Endothelial cell (in vitro differentiated cells): ENCODE data around the gene EP400. TPM values are rescaled to one million over a fixed set of nuclear protein-coding genes. Genes with fewer than 3 reads are reported as not detected.
"Not testable (repeated sequence)": the region's sequence is repeated elsewhere in the genome, so short reads cannot be mapped to it uniquely, and the experiment has no call there.

Source experiments
- DNase-seq: peaks from one replicate; pipeline ENCODE4 v3.0.0; 2021; ENCODE audit warnings: low spot score
- H3K27ac Mint-ChIP-seq: one replicate; pipeline ENCODE4 v1.8.0; 2021; ENCODE audit warnings: mixed read lengths, inconsistent platforms; ENCODE audit not compliant: unreplicated experiment
- H3K27me3 Mint-ChIP-seq: one replicate; pipeline ENCODE4 v1.8.0; 2021; ENCODE audit warnings: mild to moderate bottlenecking, moderate library complexity, mixed read lengths, inconsistent platforms; ENCODE audit not compliant: unreplicated experiment
- H3K36me3 Mint-ChIP-seq: one replicate; pipeline ENCODE4 v1.8.0; 2021; ENCODE audit warnings: mild to moderate bottlenecking, low read depth, mixed read lengths, inconsistent platforms; ENCODE audit not compliant: unreplicated experiment
- H3K4me1 Mint-ChIP-seq: one replicate; pipeline ENCODE4 v1.8.0; 2021; ENCODE audit warnings: mild to moderate bottlenecking, mixed read lengths, inconsistent platforms; ENCODE audit not compliant: unreplicated experiment
- H3K4me3 Mint-ChIP-seq: one replicate; pipeline ENCODE4 v1.8.0; 2021; ENCODE audit warnings: mild to moderate bottlenecking, mixed read lengths, inconsistent platforms; ENCODE audit not compliant: unreplicated experiment
- H3K9me3 Mint-ChIP-seq: one replicate; pipeline ENCODE4 v1.8.0; 2021; ENCODE audit warnings: mixed read lengths, inconsistent platforms; ENCODE audit not compliant: unreplicated experiment
- total RNA-seq: library from RNA; stranded (reverse); fragmentation: NEBNext Ultra II Directional; extraction: Animal tissue kit (Norgen Biotek cat#: 25700); gene quantifications from one replicate; pipeline ENCODE4 v1.2.1, GENCODE V29; 2021; ENCODE audit not compliant: unreplicated experiment
- TF ChIP-seq, protein P1 (sequence below): fragments of 200-600 bp; sonication (generic); IDR thresholded peaks from one replicate; pipeline ENCODE4 v1.5.0; 2021; ENCODE audit warnings: antibody characterized with exemption; ENCODE audit not compliant: unreplicated experiment

EP400 gene
- total RNA-seq, 1 donor from 2014 or later = 66.2 TPM

GRCh38 chr12:131943876-131944275 lies 5.9 kb upstream of the EP400 start:
- Mint-ChIP-seq H3K4me3 (peak overlapping the region; percentile 19), H3K9me3 (no peaks in the 10 kb centered on the region), H3K4me1 (peaks cover 6% of the 10 kb centered on the region), H3K27ac (peak overlapping the region; percentile 15), H3K27me3 (no peaks in the 10 kb centered on the region), H3K36me3 (peaks cover 6% of the 10 kb centered on the region)
- TF ChIP-seq, protein P1, sequence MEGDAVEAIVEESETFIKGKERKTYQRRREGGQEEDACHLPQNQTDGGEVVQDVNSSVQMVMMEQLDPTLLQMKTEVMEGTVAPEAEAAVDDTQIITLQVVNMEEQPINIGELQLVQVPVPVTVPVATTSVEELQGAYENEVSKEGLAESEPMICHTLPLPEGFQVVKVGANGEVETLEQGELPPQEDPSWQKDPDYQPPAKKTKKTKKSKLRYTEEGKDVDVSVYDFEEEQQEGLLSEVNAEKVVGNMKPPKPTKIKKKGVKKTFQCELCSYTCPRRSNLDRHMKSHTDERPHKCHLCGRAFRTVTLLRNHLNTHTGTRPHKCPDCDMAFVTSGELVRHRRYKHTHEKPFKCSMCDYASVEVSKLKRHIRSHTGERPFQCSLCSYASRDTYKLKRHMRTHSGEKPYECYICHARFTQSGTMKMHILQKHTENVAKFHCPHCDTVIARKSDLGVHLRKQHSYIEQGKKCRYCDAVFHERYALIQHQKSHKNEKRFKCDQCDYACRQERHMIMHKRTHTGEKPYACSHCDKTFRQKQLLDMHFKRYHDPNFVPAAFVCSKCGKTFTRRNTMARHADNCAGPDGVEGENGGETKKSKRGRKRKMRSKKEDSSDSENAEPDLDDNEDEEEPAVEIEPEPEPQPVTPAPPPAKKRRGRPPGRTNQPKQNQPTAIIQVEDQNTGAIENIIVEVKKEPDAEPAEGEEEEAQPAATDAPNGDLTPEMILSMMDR = no peak
- DNase-seq = no peak

GRCh38 chr12:131944601-131945251 lies 5.0 kb upstream of the EP400 start:
- H3K36me3 Mint-ChIP-seq = peaks cover 6% of the 10 kb centered on the region

DNA sequence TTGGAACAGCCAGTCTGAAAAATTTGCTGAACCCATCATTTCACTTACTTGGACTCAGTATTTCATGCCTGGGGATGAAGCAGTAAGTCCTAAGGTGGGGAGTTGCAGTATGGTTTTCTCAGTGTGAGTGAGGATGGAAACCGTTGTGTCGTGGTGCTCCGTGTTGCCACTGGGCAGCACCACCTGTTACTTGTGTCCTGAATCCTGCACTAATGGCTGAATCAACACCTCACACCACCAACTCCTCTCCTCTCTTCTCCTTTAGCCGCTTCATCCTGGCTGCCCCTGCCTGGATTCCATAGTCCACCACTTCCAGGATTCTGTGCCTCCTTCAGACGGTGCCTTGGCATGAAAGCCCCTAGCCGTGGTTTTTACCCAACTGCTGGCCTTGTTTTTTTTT lies 3.0 kb upstream of the EP400 start:
- no peak for DNase-seq
- peaks cover 6% of the 10 kb centered on the region for H3K4me1 Mint-ChIP-seq
- H3K27ac Mint-ChIP-seq = no peak overlapping the region
- peaks cover under 1% of the 10 kb centered on the region for H3K36me3 Mint-ChIP-seq
- no peak overlapping the region for H3K4me3 Mint-ChIP-seq
- no peaks in the 10 kb centered on the region for H3K9me3 Mint-ChIP-seq
- no peaks in the 10 kb centered on the region for H3K27me3 Mint-ChIP-seq
- TF ChIP-seq, protein P1 = no peak

More at GRCh38 chr12:131944601-131945251, 5.0 kb upstream of the EP400 start:
- Mint-ChIP-seq H3K27me3 (no peaks in the 10 kb centered on the region), H3K27ac (no peak overlapping the region), H3K4me3 (no peak overlapping the region), H3K9me3 (no peaks in the 10 kb centered on the region), H3K4me1 (peaks cover 6% of the 10 kb centered on the region)
- TF ChIP-seq, protein P1 = no peak
- DNase-seq = no peak

DNA sequence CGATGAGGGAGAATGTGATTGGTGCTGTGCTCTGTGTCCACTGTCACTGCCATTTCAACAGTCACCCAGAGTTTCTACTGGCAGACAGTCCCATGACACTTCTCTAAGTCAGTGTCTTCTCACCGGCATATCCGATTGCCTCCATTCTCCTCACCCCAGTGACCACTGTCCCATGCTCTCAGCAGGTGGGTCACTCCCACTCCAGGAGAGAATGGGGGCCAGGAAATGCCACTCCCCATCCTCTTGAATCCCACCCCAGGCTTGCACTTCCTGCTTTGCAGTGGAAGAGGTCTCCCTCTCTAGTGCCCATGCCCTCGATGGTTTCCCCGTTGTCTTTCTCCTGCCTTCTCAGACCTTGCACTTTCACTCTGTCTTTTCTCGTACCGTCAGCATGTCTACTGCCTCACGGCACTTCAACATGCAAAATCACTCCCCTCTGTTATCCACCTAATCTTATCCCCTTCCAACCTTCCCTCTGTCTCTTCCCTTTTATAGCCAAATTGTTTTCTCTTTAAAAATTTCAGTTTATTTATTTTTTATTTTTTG lies 2.2 kb upstream of the EP400 start:
- DNase-seq = no peak
- Mint-ChIP-seq H3K27ac (no peak overlapping the region), H3K4me3 (no peak overlapping the region), H3K27me3 (no peaks in the 10 kb centered on the region), H3K36me3 (no peaks in the 10 kb centered on the region), H3K4me1 (peaks cover 6% of the 10 kb centered on the region), H3K9me3 (no peaks in the 10 kb centered on the region)
- TF ChIP-seq, protein P1 = no peak

DNA sequence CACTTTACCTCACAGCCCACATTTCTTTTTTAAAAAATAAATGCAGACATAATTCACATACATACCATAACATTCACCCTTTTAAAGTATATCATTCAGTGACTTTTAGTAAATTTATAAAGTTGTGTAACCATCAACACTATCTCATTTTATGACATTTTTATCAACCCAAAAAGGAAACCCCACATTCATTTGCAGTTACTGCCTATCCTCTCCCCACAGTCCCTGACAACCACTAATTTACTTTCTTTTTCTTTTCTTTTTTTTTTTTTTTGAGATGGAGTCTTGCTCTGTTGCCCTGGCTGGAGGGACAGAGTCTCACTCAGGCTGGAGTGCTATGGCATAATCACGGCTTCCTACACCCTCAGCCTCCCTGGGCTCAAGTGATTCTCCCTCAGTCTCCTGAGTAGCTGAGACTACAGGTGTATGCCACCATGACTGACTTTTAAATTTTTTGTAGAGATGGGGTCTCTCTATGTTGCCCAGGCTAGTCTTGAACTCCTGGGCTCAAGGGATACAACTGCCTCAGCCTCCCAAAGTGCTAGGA lies 1.5 kb upstream of the EP400 start:
- H3K27ac Mint-ChIP-seq = no peak overlapping the region
- H3K4me3 Mint-ChIP-seq = no peak overlapping the region
- TF ChIP-seq, protein P1 = no peak
- DNase-seq = no peak
- H3K4me1 Mint-ChIP-seq = peaks cover 6% of the 10 kb centered on the region
- H3K27me3 Mint-ChIP-seq = no peaks in the 10 kb centered on the region
- no peaks in the 10 kb centered on the region for H3K36me3 Mint-ChIP-seq
- H3K9me3 Mint-ChIP-seq = no peaks in the 10 kb centered on the region

DNA sequence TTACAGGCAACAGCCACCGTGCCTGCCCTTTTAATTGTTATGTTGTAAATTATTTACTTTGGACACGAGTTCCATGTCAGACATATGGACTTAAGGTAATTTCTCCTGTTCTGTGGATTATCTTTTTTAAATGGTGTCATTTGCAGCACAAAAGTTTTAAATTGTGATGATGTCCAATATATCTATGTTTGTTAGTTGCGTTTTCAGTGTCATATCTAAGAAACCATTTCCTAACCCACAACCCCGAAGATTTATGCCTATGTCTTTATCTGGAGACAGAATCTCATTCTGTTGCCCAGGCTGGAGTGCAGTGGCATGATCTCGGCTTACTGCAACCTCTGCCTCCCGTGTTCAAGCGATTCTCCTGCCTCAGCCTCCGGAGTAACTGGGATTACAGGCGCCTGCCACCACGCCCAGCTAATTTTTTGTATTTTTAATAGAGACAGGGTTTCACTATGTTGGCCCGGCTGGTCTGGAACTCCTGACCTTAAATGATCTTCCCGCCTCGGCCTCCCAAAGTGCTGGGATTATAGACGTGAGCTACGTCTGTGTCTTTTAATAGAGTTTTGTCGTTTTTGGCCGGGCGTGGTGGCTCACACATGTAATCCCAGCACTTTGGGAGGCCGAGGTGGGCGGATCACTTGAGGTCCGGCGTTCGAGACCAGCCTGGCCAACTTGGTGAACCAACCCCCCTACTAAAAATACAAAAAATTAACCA lies 870 bp upstream of the EP400 start:
- DNase-seq, H3K4me1 Mint-ChIP-seq, H3K27ac Mint-ChIP-seq, H3K36me3 Mint-ChIP-seq, H3K9me3 Mint-ChIP-seq, H3K27me3 Mint-ChIP-seq: not testable (repeated sequence)
- peak overlapping the region; percentile 83 for H3K4me3 Mint-ChIP-seq
